ENCODE data around the gene EIF2S1.

DNA sequence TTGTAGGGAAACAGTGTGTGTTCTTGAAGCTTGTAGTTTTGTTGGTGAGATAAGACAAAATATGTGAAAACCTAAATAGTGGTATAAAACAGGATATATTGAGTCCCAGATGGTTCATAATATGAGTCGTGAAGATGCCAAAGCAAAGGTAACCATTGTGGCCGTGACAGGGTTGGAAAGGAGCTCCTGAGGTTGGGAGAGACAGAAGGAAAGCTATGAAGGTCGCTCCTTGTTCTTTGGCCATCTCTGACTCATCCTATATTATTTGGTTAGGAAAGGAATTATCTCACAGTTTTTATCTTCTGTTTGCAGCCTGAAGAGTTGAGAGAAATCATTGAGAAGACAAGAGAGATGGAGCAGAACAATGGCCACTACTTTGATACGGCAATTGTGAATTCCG, 27.7 kb upstream of the EIF2S1 start:
- TF ChIP-seq POLR2A (IDR thresholded peaks at IDR 0.05) (no peak), CTCF (IDR thresholded peaks at IDR 0.05) (no peak)
